Epithelial cell of prostate (primary cell): ENCODE results near the gene CELF5.

ENCODE experiments used
- DNase-seq: peaks from one replicate; pipeline ENCODE4 v3.0.0-alpha.2; 2011; ENCODE audit warnings: low read depth, low spot score
- H3K27ac ChIP-seq: fragments of 450-650 bp; 2 replicates; pipeline ENCODE4 v1.5.1; 2017; ENCODE audit warnings: mild to moderate bottlenecking

CELF5 gene

DNA sequence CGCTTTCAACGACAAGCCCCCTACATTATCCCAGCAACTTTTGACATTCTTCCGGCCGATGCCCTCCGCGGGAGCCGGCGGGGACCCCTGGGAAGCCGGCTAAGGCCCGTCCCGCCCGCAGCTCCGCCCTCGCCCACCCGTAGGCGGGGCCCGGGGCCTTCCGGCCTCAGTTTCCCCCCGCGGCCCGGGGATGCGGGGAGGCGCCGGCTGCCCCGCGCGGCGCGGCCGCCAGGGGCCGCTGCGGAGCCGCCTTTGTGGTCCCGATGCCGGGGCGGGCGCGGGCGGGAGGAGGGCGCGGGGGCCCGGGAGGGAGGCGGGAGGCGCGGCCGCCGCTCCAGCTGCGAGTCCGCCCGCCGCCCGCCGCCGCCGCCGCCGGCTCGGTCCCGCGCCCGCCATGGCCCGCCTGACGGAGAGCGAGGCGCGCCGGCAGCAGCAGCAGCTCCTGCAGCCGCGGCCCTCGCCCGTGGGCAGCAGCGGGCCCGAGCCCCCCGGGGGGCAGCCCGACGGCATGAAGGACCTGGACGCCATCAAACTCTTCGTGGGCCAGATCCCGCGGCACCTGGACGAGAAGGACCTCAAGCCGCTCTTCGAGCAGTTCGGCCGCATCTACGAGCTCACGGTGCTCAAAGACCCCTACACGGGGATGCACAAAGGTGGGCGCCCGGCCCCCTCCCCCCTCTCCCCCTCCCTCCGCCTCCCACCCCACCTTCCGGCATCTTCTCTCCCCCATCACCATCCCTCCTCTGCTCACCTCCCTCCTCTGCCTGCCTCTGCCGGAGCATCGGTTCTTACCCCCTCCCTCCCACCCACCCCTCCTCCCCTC is at the start of gene CELF5:
CELF5 (plus strand) TSS at position 316 of the 823 bp plus-strand sequence; CDS start at position 395, 79 bp downstream.
- no peak within 1 kb of the TSS for H3K27ac ChIP-seq
- DNase-seq, result no peak

DNA sequence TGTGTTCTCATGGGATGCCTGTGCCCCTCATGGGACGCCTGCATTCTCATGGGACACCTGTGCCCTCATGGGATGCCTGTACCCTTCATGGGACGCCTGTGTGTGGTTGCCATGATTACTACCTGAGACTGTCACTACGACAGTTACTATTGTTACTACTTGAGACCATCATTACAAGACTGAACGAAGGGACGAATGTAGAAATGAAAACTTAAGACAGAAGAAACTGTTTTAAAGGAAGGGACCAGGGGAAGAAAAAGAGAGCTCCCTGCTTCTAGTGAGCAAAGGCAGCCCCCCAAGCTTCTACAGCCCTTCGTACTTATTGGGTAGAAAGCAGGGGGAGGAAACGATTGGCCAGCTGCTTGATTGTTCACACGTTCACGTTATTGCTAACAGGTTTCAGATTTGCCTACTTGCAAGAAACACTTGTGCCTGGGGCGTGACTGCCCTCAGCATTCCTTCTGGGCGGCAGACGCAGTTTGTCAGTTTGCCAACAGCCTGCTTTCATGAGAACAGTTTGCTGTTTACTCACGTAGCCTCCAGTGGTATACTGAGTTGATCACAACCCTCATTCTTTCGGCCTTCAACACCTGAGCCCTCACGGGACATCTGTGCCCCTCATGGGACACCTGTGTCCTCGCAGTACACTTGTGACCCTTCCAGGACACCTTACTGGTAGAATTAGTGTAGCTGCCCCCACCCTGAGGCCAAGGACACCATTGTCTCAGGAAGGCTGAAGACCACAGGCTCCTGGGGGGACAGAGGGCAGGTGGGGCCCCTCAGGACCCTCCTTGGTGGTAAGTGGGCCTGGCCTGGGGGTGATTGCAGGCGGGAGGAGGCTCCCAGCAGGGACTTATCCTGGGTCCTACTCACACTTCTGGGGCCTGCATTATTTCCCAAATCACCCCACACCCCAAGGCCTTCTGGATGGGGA is 48.4 kb upstream of the CELF5 start:
- peak overlapping the region; percentile 97 for H3K27ac ChIP-seq

DNA sequence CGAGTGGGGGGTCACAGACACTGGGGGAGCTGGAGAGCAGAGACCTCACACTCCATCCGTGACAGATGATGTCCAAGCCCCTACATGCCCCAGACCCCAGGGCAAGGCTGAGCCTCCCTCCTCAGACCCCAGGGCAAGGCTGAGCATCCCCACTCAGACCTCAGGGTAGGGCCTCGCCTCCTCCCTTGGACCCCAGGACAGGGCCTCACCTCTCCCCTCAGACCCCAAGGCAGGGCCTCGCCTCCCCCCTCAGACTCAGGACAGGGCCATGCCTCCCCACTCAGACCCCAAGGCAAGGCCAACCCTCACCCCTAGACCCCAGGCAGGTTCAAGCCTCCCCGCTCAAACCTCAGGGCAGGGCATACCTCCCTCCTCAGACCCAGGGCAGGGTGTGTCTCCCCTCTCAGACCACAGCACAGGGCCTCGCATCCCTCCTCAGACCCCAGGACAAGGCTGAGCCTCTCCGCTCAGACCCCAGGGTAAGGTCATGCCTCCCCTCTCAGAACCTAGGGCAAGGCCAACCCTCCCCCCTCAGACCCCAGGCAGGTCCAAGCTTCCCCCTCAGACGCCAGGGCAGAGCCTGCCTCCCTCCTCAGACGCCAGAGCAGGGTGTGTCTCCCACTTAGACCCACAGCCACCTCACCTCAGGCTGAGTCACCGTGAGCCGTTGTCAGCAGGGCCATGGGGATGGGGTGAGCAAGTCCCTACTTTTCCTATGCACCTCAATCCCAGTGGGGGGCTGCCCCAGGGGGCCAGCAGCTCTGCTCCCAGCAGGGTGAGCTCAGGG is 47.6 kb upstream of the CELF5 start:
- peak overlapping the region; percentile 97 for H3K27ac ChIP-seq
- peak; percentile 88 for DNase-seq

More for the DNA sequence above, 48.4 kb upstream of the CELF5 start:
- DNase-seq, result peak; percentile 94

DNA sequence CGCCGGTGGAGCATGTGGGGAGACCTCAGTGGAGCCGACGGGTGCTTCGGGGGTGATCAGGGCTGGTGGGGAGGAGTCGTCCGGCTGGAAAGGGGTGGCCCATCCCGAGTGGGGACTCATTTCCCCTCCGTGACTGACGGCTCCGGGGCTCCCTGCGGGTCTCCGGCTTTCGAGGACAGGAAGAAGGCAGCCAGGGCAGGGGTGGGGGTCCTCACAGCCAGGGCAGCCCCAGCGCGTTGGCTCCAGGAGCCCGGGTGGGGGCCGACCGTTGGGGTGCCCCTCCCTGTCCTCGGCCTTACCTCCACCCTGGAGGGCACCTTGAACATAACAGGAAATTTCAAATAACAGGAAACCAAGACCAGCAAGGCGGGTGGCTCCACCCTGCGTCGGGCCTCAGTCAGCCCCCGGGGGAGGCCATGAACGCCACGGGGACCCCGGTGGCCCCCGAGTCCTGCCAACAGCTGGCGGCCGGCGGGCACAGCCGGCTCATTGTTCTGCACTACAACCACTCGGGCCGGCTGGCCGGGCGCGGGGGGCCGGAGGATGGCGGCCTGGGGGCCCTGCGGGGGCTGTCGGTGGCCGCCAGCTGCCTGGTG is 46.0 kb upstream of the CELF5 start, which contains the start of gene S1PR4:
S1PR4 (plus strand) TSS at position 393 of the 596 bp plus-strand sequence; CDS start at position 417, 24 bp downstream.
- DNase-seq, result no peak
- H3K27ac ChIP-seq, result no peak within 1 kb of the TSS

DNA sequence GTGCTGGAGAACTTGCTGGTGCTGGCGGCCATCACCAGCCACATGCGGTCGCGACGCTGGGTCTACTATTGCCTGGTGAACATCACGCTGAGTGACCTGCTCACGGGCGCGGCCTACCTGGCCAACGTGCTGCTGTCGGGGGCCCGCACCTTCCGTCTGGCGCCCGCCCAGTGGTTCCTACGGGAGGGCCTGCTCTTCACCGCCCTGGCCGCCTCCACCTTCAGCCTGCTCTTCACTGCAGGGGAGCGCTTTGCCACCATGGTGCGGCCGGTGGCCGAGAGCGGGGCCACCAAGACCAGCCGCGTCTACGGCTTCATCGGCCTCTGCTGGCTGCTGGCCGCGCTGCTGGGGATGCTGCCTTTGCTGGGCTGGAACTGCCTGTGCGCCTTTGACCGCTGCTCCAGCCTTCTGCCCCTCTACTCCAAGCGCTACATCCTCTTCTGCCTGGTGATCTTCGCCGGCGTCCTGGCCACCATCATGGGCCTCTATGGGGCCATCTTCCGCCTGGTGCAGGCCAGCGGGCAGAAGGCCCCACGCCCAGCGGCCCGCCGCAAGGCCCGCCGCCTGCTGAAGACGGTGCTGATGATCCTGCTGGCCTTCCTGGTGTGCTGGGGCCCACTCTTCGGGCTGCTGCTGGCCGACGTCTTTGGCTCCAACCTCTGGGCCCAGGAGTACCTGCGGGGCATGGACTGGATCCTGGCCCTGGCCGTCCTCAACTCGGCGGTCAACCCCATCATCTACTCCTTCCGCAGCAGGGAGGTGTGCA is 45.3 kb upstream of the CELF5 start:
- DNase-seq, result no peak
- no peak overlapping the region for H3K27ac ChIP-seq

DNA sequence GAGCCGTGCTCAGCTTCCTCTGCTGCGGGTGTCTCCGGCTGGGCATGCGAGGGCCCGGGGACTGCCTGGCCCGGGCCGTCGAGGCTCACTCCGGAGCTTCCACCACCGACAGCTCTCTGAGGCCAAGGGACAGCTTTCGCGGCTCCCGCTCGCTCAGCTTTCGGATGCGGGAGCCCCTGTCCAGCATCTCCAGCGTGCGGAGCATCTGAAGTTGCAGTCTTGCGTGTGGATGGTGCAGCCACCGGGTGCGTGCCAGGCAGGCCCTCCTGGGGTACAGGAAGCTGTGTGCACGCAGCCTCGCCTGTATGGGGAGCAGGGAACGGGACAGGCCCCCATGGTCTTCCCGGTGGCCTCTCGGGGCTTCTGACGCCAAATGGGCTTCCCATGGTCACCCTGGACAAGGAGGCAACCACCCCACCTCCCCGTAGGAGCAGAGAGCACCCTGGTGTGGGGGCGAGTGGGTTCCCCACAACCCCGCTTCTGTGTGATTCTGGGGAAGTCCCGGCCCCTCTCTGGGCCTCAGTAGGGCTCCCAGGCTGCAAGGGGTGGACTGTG is 44.6 kb upstream of the CELF5 start:
- DNase-seq, result no peak
- H3K27ac ChIP-seq, result no peak overlapping the region

DNA sequence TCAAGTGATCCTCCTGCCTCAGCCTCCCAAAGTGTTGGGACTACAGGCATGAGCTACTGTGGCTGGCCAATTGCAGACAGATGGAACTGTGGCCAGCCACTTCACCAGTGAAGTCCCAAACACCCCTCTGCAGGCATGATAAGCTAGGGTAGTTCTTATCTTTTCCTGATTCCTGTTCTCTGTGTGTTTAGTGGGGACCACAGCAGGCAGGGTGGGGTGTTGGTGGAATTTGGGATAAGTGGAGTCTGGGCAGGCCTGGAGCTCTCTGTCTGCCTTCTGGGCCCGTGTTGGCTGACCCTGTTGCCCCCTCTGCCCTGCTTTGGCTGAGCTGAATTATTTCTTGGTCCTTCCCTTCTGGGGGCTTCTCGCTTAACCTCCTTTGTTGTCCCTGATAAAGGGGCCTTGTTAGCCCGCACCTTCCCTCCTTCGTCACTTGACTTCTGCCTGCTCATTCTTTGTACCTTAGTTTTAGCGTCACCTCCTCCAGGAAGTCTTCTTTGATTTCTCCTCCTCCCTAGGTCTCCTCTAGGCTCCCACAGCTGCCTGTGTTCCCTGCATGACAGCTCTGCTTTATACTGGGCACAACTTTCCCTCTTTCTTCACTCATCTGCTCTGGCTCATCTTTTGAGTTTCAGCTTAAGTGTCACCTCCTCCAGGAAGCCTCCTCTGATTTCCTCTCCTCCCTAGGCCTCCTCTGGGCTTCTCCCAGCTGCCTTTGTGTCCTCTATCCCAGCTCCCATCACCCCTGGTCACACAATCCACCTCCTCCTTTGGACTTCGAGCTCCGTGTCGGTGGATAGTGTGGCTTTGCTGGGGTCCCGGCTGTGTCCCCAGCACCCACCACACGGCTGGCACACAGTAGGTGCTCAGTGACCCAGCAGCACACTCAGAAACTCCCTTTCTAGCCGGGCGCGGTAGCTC is 40.5 kb upstream of the CELF5 start:
- no peak for DNase-seq
- no peak overlapping the region for H3K27ac ChIP-seq

DNA sequence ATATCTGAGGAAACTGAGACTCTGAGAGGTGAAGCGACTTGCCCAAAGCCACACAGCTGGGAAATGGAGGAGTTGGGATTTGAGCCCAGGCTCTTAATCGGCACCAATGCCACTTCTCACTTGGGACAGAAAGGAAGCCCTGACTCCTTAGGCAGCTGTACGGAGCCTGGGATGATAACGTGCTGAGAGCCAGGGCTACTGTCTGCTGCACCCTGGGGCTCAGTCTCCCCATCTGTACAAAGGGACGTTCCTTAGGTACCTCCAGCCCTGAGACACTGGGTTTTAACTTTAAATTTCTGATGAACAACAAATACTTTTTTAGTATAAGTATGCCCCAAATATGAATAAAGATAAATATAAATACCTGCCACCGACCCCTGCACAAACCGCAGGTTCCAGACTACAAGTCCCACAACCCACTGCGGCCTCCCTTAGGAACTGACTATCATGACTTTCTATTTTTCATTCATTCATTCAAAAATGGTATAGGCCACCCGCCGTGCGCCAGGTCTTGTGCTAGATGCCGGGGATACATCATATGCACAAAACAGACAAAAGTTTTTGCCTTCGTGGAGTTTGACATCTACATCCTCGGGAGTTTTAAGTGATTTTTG is 39.5 kb upstream of the CELF5 start:
- DNase-seq, result no peak
- H3K27ac ChIP-seq, result peak overlapping the region; percentile 80

DNA sequence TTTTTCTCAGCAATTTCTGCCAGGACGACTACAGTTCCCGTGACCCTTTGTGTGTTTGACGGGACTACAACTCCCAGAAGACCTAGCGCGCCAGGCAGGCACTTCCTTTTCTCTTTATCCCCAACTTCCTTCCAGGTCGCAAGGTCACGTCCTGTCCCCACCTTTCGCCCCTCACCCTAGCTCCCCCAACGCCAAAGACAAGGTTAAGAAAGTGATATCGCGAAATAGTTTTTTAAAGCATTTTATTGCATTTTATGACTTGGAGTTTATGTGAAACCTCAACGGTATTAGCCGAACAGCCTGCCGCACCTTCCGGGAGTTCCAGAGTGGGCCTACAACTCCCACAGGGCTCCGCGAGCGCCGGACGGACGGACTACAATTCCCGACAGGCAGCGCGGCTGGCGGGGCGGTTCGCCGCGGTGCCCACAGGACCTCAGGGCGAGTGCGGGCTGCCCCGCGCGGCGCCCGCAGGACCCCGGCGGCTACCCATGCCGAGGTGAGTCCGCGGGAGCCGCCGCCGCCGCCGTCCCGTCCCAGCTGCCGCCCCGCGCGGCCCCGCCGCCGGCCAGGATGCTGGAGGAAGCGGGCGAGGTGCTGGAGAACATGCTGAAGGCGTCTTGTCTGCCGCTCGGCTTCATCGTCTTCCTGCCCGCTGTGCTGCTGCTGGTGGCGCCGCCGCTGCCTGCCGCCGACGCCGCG is 38.9 kb upstream of the CELF5 start, which contains the start of gene NCLN:
NCLN (plus strand) TSS at position 470 of the 699 bp plus-strand sequence; CDS start at position 571, 101 bp downstream.
- peak within 1 kb of the TSS; percentile 80 for H3K27ac ChIP-seq
- DNase-seq, result peak; percentile 73

DNA sequence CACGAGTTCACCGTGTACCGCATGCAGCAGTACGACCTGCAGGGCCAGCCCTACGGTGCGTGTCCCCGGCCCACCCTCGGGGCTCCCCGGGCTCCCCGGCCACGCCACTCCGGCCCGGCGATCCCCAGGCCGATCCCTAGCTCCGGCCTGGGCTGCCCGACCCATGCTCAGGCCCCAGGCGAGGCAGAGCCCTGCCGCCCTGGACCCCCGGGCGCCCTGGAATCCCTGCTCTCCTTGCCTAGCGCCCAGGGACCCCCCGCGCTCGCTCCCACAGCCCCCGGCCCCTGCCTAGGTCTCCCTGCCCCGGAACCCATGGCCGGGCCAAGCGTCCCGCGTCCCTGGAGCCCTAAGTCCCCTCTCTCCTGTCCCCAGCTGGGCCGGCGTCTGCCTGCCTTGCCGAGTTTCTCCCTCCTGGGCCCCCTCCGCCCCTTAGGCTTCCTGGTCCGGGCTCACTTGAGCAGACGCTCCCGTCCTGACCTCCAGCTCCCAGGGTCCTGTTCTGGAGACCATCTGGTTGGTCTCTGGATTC is 38.2 kb upstream of the CELF5 start:
- H3K27ac ChIP-seq, result peak overlapping the region; percentile 80
- DNase-seq, result no peak

DNA sequence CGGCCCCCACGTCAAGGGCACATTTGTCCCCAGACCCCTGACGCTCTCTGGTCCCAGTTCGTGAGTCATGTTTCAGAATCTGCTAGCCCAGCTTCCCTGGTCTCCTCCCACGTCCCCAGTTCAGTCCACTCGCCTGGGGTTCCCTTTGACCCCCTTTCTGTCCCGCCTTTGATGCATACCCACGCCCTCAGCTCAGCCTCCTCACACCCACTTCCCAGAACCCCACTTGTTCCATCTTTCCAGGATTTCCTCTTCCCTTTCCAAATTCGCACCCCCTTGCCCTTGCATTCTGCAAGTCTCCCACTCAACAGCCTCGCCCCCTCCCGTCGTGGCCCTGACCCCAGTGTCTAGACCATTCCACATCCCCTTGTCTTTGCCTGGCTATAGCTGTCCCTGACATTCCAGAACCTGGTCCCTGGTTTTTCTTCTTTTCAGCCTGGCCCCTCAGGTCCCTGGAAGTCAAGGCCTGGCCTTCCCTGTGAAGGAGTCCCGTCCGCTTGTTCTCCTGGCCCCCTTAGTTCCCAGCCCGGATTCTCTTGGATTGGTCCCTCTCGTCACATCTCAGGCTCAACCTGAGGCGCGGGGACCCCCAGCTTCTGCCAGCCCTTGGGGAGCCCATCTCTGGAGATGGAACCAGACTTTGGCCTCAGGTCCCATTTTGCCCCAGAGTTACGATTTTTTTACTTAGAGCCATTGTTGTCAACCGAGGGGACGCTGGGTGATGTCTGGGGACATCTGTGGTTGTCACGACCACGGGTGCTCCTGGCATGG is 37.4 kb upstream of the CELF5 start:
- DNase-seq, result no peak
- peak overlapping the region; percentile 80 for H3K27ac ChIP-seq

DNA sequence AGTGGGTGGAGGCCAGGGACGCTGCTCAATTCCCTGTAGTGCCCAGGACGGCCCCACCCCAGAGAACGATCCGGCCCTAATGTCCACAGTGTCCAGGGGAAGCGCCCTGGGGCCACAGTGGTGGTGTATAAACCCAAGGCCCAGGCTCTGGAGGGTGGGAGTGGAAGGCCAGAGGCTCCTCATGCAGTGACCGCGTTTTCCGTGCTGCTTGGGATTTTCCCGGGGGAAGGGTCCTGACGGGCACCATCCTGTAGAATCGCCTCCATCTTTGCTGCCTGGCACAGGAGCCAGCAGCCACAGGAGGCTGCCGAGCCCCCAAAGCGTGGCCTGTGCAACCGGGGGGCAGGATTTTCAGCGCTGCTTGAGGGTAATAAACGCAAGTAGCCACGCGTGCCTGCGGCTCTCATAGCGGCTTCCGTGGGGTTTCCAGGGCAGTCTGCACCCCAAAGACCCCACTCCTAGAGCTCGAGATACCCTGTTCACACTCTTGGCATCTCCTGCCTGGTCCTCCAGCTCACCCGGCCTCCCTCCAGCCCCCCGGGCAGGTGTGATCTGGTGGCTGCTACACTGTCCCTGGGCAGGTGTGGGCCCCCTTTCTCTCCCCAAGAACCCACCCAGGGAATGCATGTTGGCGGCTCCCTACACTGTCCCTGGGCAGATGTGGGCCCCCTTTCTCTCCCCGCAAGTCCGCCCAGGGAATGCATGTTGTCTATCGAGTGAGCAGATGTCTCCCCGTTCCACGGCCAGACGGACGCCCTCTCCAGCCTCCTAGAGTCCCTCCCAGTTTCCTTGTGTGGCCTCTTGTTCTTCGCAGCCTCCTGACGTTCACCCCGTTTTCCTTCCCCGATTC is 36.6 kb upstream of the CELF5 start:
- no peak for DNase-seq
- H3K27ac ChIP-seq, result no peak overlapping the region

DNA sequence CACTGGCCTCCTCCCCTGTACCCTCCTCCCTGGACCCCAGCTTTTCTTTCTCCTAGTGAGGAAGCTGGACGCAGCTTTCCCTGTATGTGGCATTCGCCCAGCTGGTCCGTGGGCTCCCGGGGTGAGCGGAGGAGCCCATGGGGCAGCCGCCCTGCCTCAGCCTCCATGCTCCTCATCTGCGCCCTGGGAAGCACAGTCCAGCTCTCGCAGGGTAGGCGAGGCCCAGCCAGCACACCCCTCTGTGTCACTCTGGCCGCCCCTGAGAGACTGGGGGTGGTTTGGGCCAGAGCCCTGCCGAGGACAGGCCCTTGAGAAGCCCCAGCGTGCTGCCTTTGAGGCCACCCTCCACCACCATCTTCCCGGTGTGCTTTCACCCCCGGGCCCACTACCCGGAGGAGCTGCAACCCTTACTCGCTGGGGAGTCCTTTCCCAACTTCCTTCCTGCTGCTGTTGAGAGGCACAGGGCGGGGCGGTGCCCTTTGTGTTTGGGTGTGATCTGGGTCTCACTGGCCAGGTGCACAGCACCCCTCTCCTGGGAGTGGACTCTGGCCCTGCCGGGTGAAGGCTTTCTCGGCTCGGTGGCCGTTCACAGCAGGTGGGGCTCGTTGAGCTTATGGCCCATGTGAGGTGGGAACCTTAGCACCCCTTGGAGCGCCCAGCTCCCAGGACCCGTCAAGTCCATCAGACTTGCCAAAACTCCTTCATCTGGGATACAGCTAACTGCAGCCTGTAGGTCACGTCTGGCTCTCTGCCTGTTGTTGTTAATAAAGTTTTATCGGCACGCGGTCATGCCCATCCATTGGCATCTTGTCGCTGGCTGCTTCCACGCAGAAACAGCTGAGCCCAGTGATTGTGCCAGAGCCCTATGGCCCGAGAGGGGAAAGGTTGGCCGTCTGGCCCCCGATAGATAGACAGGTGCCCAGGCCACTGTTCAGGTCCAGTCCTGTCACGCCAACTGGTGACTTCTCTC is 35.5 kb upstream of the CELF5 start:
- no peak overlapping the region for H3K27ac ChIP-seq
- DNase-seq, result no peak
